A549 (cell line): Measurements from ENCODE around the gene FGF6.

Source experiments
- BHLHE40 ChIP-seq: IDR thresholded peaks from 2 replicates; pipeline ENCODE4 v1.6.1; 2012; ENCODE audit warnings: low read depth, low read length, inconsistent platforms
- CTCF ChIP-seq: fragments of >200 bp; sonication (Bioruptor Twin); formaldehyde crosslinking; IDR thresholded peaks from 3 replicates; pipeline ENCODE4 v1.5.1; 2016
- EP300 ChIP-seq, 2 experiments: fragments of >200 bp; sonication (Bioruptor Twin); formaldehyde crosslinking; IDR thresholded peaks; 2 replicates in 1 of 2; 3 replicates in 1 of 2; pipeline ENCODE4 v1.6.1; 2016 to 2017
- ESRRA ChIP-seq: fragments of 150-350 bp; IDR thresholded peaks from 2 replicates; pipeline ENCODE4 v1.6.1; 2014; ENCODE audit warnings: mild to moderate bottlenecking, low read length, borderline replicate concordance
- FOSL2 ChIP-seq, 2 experiments: fragments of 450-650 bp in 1 of 2; fragments of >200 bp in 1 of 2; sonication (Bioruptor Twin) in 1 of 2; formaldehyde crosslinking; IDR thresholded peaks; 2 replicates each; pipeline versions ENCODE4 v1.5.0 to v1.6.1; 2016 to 2020; ENCODE audit warnings: mild to moderate bottlenecking in 1 of 2, moderate library complexity in 1 of 2
- HOXA7 ChIP-seq: fragments of 250-450 bp; sonication (Bioruptor Pico); IDR thresholded peaks from 2 replicates; pipeline ENCODE4 v1.5.0; 2020; ENCODE audit warnings: mild to moderate bottlenecking, moderate library complexity
- HOXB13 ChIP-seq: fragments of 250-450 bp; sonication (Bioruptor Pico); IDR thresholded peaks from 2 replicates; pipeline ENCODE4 v1.5.0; 2020; ENCODE audit warnings: low read depth, mild to moderate bottlenecking, moderate library complexity
- JUN ChIP-seq, 2 experiments: fragments of >200 bp; sonication (Bioruptor Twin); formaldehyde crosslinking; IDR thresholded peaks; 2 replicates in 1 of 2; 3 replicates in 1 of 2; pipeline ENCODE4 v1.6.1; 2016 to 2017
- NR3C1 ChIP-seq: fragments of >200 bp; sonication (Bioruptor Twin); formaldehyde crosslinking; IDR thresholded peaks from 3 replicates; pipeline ENCODE4 v1.6.1; 2017
- POLR2A ChIP-seq: IDR thresholded peaks from 2 replicates; pipeline ENCODE4 v1.6.1; 2012; ENCODE audit warnings: mild to moderate bottlenecking, low read length
- RARB ChIP-seq: fragments of 250-450 bp; sonication (Bioruptor Pico); IDR thresholded peaks from 2 replicates; pipeline ENCODE4 v1.8.0; 2021; ENCODE audit warnings: mild to moderate bottlenecking, moderate library complexity
- RCOR1 ChIP-seq: fragments of 150-350 bp; IDR thresholded peaks from 2 replicates; pipeline ENCODE4 v1.6.1; 2014; ENCODE audit warnings: antibody characterized with exemption, low read length, low read depth
- ZNF302 ChIP-seq: fragments of 250-450 bp; sonication (Bioruptor Pico); IDR thresholded peaks from 2 replicates; pipeline ENCODE4 v1.9.0; 2021; ENCODE audit warnings: inconsistent platforms, mild to moderate bottlenecking, moderate library complexity

GRCh38 chr12:4434301-4434700, 11.3 kb downstream of the FGF6 start:
- TF ChIP-seq BHLHE40 = no peak
- no peak for TF ChIP-seq CTCF
- TF ChIP-seq POLR2A = no peak
- no peak for TF ChIP-seq FOSL2 (IDR thresholded peaks at IDR 0.05)
- TF ChIP-seq FOSL2 (CRISPR knock-in tag; IDR thresholded peaks at IDR 0.05) = no peak
- no peak for TF ChIP-seq EP300 (IDR thresholded peaks at IDR 0.05)
- no peak for TF ChIP-seq JUN (IDR thresholded peaks at IDR 0.05)
- no peak for TF ChIP-seq HOXB13 (CRISPR knock-in tag)
- no peak for TF ChIP-seq NR3C1
- TF ChIP-seq ESRRA = no peak
- TF ChIP-seq HOXA7 (CRISPR knock-in tag) = no peak
- no peak for TF ChIP-seq ZNF302
- TF ChIP-seq RARB (CRISPR knock-in tag) = no peak
- no peak for TF ChIP-seq RCOR1
